Activated CD4-positive, CD25-positive, alpha-beta regulatory T cell treated with anti-CD3 and anti-CD28 coated beads, Interleukin-2, amount 50 U/mL, for 24 hours (primary cell): ENCODE data around the gene GPR179.

Source experiments
- ATAC-seq, 2 donors: fragments of 150-1000 bp; cut with Tn5 transposase; one replicate each; pipeline ENCODE4 v1.10.0; 2021; ENCODE audit warnings: mild to moderate bottlenecking in 1 of 2, moderate library complexity in 1 of 2

GPR179 gene, protein sequence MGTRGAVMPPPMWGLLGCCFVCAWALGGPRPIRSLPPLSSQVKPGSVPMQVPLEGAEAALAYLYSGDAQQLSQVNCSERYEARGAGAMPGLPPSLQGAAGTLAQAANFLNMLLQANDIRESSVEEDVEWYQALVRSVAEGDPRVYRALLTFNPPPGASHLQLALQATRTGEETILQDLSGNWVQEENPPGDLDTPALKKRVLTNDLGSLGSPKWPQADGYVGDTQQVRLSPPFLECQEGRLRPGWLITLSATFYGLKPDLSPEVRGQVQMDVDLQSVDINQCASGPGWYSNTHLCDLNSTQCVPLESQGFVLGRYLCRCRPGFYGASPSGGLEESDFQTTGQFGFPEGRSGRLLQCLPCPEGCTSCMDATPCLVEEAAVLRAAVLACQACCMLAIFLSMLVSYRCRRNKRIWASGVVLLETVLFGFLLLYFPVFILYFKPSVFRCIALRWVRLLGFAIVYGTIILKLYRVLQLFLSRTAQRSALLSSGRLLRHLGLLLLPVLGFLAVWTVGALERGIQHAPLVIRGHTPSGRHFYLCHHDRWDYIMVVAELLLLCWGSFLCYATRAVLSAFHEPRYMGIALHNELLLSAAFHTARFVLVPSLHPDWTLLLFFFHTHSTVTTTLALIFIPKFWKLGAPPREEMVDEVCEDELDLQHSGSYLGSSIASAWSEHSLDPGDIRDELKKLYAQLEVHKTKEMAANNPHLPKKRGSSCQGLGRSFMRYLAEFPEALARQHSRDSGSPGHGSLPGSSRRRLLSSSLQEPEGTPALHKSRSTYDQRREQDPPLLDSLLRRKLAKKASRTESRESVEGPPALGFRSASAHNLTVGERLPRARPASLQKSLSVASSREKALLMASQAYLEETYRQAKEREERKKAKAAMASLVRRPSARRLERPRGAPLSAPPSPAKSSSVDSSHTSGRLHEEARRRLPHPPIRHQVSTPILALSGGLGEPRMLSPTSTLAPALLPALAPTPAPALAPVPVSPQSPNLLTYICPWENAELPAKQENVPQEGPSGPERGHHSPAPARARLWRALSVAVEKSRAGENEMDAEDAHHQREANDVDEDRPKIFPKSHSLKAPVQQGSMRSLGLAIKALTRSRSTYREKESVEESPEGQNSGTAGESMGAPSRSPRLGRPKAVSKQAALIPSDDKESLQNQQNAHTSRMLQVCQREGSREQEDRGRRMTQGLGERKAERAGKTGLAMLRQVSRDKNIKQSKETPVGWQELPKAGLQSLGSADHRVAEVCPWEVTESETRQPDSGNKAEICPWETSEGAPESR (N-terminal part only)

DNA sequence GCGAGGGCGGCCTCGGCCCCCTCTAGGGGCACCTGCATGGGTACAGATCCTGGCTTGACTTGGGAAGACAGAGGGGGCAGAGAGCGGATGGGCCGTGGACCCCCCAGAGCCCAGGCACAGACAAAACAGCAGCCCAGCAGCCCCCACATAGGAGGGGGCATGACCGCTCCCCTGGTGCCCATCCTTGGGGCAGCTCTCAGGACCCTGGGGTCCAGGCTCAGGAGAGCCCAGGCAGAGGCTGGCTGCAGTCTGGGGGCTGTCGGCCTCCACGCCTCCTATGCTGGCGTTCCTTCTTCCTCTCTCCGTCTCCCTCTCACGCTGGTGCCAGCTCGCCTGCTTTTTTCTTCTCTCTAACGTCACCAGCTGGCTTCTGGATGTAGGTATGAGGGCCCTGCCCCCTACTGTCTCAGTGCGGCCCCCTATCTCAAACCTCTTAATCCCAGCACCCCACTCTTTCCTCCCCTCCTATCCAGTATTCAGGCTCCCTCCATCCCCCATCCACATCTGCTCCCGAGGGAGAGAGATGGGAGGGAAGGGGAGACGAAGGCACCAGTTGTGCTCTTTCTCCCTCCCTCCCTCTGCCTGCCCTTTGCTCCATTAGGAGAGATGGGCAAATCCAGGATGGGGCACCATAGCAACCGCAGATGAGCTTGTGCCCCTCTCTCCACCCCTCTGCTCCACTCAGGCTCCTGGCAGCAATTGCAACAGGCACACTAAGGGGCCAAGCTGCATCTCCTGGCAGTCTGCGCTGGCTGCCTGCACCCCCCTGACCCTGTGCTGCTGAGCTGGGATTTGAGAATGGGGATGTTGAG is at the start of gene GPR179:
GPR179 (minus strand) TSS at position 349 of the 812 bp plus-strand sequence; CDS start at position 182, 167 bp downstream.
- no peak for ATAC-seq

GRCh38 chr17:38379448-38379847 is 35.7 kb upstream of the GPR179 start:
- no peak for ATAC-seq

GRCh38 chr17:38369124-38369886 is 25.5 kb upstream of the GPR179 start:
- no peak for ATAC-seq

- no peak for ATAC-seq
Measured at GRCh38 chr17:38364741-38365140, 21.0 kb upstream of the GPR179 start.

DNA sequence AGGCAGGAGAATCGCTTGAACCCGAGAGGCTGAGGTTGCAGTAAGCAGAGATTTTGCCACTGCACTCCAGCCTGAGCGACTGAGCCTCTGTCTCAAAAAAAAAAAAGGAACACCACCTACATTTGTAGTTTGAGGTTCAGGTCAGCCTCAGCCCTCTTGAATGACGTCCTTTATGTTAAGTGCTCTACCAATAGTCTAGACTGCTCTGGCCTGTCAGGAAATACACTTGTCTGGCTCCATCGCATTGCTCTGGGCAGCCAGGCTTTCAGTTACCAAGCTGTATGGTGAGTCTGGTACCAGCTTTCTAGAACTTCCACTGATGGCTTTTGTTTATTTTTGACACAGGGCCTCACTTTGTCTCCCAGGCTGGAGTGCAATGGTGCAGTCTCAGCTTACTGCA is 19.3 kb upstream of the GPR179 start:
- no peak for ATAC-seq

DNA sequence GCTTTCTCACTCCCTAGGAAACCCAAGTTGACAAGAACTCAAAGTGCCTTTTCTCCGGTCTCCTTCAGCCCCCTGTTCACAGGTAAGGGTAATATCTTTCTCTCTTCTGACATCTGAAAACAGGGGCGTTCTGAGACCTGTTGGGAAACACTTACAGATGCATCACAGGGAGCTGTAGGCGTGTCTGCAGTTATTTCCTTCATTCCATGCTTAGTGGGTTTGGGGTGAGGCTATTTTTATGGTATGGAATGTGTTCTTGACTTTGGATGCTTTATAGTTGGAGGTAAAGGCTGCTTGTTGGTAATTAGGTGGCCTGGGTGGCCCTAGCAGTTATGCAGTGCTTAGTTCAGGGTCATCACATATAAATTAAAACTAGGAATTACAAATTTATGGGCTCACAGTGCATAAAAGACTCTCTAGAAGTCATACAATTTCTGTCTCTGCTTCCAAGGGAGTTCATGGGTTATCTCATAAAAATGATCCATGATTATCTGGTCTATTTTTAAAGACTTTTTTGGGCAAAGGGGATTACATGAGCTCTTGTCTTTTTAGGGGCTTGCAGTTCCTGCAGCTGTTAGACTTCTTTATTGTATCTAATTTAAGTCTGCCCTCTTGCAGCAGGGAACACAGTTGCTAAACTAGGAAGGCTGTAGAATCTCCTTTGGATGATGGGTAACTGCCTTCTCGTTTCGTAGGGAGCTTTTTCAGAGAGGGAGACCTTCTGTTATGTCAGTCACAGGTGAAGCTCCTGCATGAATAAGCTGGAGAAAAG is 18.1 kb upstream of the GPR179 start:
- ATAC-seq: no peak

- ATAC-seq: no peak
Measured at GRCh38 chr17:38358586-38359513, 15.1 kb upstream of the GPR179 start.

- ATAC-seq: no peak
Measured at GRCh38 chr17:38357486-38358123, 13.8 kb upstream of the GPR179 start.

GRCh38 chr17:38355251-38355650 is 11.5 kb upstream of the GPR179 start:
- no peak for ATAC-seq

GRCh38 chr17:38354466-38354865 is 10.7 kb upstream of the GPR179 start:
- no peak for ATAC-seq

- no peak for ATAC-seq
Measured at GRCh38 chr17:38353668-38354067, 9.9 kb upstream of the GPR179 start.

DNA sequence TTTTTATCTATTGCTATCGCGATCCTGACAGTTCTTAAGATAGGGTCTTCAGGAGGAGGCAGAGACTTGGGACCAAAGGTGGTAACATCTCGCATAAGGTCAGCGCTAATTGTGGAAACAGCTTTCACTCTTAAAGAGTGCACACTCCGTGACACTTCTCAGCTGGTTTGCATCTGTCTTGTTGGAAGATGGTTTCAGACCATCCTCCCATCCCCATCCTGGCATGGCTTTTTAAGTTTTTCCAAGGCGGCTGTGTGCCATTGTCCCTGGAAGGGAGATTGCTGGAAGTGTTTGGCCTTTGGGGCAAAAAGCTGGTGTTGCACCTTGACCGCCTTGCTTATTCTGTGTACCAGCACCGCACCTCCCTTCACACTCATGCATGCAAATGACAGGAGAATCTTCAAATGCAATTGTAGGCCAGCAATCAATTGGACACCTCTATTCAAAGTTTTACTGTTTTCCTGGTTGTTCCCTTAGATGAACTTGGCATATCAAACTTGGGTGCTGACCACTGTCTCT is 9.4 kb upstream of the GPR179 start:
- ATAC-seq: no peak

- peak in 1 of 2 donors; percentile 8 for ATAC-seq
Measured at GRCh38 chr17:38352245-38353085, 8.7 kb upstream of the GPR179 start.

GRCh38 chr17:38351412-38352222 is 7.9 kb upstream of the GPR179 start, which contains the start of gene SOCS7:
Gene SOCS7 (plus strand): TSS chr17:38351844. CDS start chr17:38352053, 209 bp downstream.
- peak; percentile 90 to 93 for ATAC-seq

DNA sequence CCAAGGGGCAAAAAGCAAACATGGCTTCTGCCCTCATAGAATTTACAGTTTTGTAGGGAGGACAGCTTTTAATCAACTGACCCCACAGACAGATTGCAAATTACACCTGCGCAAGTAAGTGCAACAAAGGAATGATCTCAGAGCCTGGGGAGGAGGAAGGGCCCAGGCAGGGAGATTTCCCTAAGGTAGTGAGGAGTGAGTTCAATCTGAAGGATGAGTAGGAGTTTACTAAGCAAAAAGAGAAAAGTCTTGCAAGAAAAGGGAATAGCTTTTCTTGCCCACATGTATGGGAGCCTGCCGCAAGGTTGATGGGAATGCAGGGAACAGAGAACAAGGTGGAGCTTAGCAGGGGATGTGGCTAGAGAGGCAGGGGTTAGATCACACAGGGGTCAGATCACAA is 6.3 kb upstream of the GPR179 start:
- no peak for ATAC-seq

- peak; percentile 51 to 52 for ATAC-seq
Measured at GRCh38 chr17:38349097-38349730, 5.5 kb upstream of the GPR179 start.
